HCT116 (cell line): ENCODE results near the gene EP400. TPM values are rescaled to one million over a fixed set of nuclear protein-coding genes. Genes with fewer than 3 reads are reported as not detected.

Source experiments
- ATAC-seq: fragments of 200-7000 bp; cut with Tn5 transposase; 2 replicates; pipeline ENCODE4 v1.9.1; 2020; ENCODE audit warnings: mild to moderate bottlenecking, moderate library complexity
- BruUV-seq: library from RNA; stranded (reverse); fragments of 400-500 nt; replicated peaks from 2 replicates; lab custom pipeline; 2021; lab: Mats Ljungman, UMichigan
- CTCF ChIA-PET: fragments of 300-600 bp; sonication (Branson Sonifier 250); formaldehyde crosslinking; loops from one replicate; lab custom pipeline; 2021; ENCODE audit warnings: antibody characterized with exemption; lab: Charles Lee
- POLR2A ChIA-PET: fragments of 300-600, 350-600 bp; sonication (Branson Sonifier 250); formaldehyde crosslinking; loops from one replicate; lab custom pipeline; 2021; ENCODE audit warnings: antibody characterized with exemption; lab: Charles Lee
- RAD21 ChIA-PET, 2 experiments: fragments of 300-600 bp; sonication (Branson Sonifier 250); formaldehyde crosslinking; loops; one replicate each; lab custom pipeline; 2023; ENCODE audit warnings: low total read pairs in 2 of 2; ENCODE audit not compliant: uncharacterized antibody in 2 of 2, unreplicated experiment in 2 of 2, low non-redundant PET in 1 of 2; lab: Charles Lee
- DNase-seq: peaks from one replicate; pipeline ENCODE4 v3.0.0-alpha.2; 2010; ENCODE audit warnings: low read depth, low spot score
- H2AFZ ChIP-seq: fragments of 200-600 bp; shearing (Covaris generic), sonication (generic); 2 replicates; pipeline ENCODE4 v1.6.1; 2017; ENCODE audit warnings: low read depth, mixed run types, mixed read lengths, antibody characterized with exemption, low read length; ENCODE audit not compliant: poor library complexity, severe bottlenecking
- H3K27ac ChIP-seq: 2 replicates; pipeline ENCODE4 v1.5.1; 2012; ENCODE audit warnings: low read depth, low read length
- H3K27me3 ChIP-seq: fragments of 200-600 bp; sonication (generic); 2 replicates; pipeline ENCODE4 v1.6.1; 2016; ENCODE audit warnings: mixed run types, low read length, mixed read lengths; ENCODE audit not compliant: insufficient read depth
- H3K36me3 ChIP-seq, 2 experiments: fragments of 200-500 bp in 1 of 2; fragments of 200-600 bp in 1 of 2; sonication (Bioruptor generic) in 1 of 2; sonication (generic) in 1 of 2; 2 replicates each; pipeline versions ENCODE4 v1.5.1 to v1.6.1; 2014 to 2016; ENCODE audit warnings: low read length in 2 of 2, inconsistent platforms in 1 of 2, mixed read lengths in 1 of 2, mixed run types in 1 of 2; ENCODE audit not compliant: insufficient read depth in 2 of 2, control insufficient read depth in 1 of 2
- H3K4me1 ChIP-seq, 2 experiments: fragments of 200-600 bp in 1 of 2; sonication (generic) in 1 of 2; 2 replicates each; pipeline versions ENCODE4 v1.5.1 to v1.6.1; 2012 to 2017; ENCODE audit warnings: low read length in 2 of 2, inconsistent platforms in 1 of 2, mild to moderate bottlenecking in 1 of 2, mixed read lengths in 1 of 2, mixed run types in 1 of 2, moderate library complexity in 1 of 2; ENCODE audit not compliant: insufficient read depth in 2 of 2, control insufficient read depth in 1 of 2
- H3K4me2 ChIP-seq: fragments of 200-600 bp; sonication (generic); 2 replicates; pipeline ENCODE4 v1.6.1; 2017; ENCODE audit warnings: mixed run types, low read length, mixed read lengths
- H3K4me3 ChIP-seq, 2 experiments: fragments of 200-600 bp in 1 of 2; sonication (generic) in 1 of 2; replicated peaks in 1 of 2; 2 replicates each; pipeline ENCODE4 v1.5.1; 2011 to 2016; ENCODE audit warnings: low read length in 2 of 2, control low read depth in 1 of 2, low read depth in 1 of 2, mild to moderate bottlenecking in 1 of 2, mixed read lengths in 1 of 2, mixed run types in 1 of 2
- H3K79me2 ChIP-seq: fragments of 200-600 bp; sonication (generic); 2 replicates; pipeline ENCODE4 v1.6.1; 2017; ENCODE audit warnings: mild to moderate bottlenecking, mixed run types, low read length, moderate library complexity, mixed read lengths; ENCODE audit not compliant: insufficient read depth
- H3K9ac ChIP-seq: fragments of 200-600 bp; sonication (generic); 2 replicates; pipeline ENCODE4 v1.6.1; 2016; ENCODE audit warnings: low read length, mixed read lengths
- H3K9me2 ChIP-seq: fragments of 200-600 bp; sonication (generic), shearing (Covaris generic); 2 replicates; pipeline ENCODE4 v1.6.1; 2017; ENCODE audit warnings: mixed run types, mild to moderate bottlenecking, moderate library complexity; ENCODE audit not compliant: insufficient read depth
- H3K9me3 ChIP-seq, 2 experiments: fragments of 200-500 bp in 1 of 2; fragments of 200-600 bp in 1 of 2; sonication (Bioruptor generic) in 1 of 2; sonication (generic) in 1 of 2; 2 replicates each; pipeline ENCODE4 v1.6.1; 2014 to 2017; ENCODE audit warnings: low read length in 2 of 2, mixed read lengths in 2 of 2, inconsistent platforms in 1 of 2, low read depth in 1 of 2, mild to moderate bottlenecking in 1 of 2, mixed run types in 1 of 2, moderate library complexity in 1 of 2; ENCODE audit not compliant: control insufficient read depth in 1 of 2, insufficient read depth in 1 of 2
- H4K20me1 ChIP-seq: fragments of 200-600 bp; sonication (generic), shearing (Covaris generic); 2 replicates; pipeline ENCODE4 v1.6.1; 2017; ENCODE audit warnings: mixed run types, mild to moderate bottlenecking, moderate library complexity; ENCODE audit not compliant: insufficient read depth
- ATF3 ChIP-seq: IDR thresholded peaks from 2 replicates; pipeline ENCODE4 v1.6.1; 2012
- CBX3 ChIP-seq: IDR thresholded peaks from 2 replicates; pipeline ENCODE4 v1.6.1; 2012; ENCODE audit warnings: low read depth
- EGR1 ChIP-seq: IDR thresholded peaks from 2 replicates; pipeline ENCODE4 v1.6.1; 2012; ENCODE audit warnings: low read depth
- EZH2phosphoT487 ChIP-seq: fragments of 200-600 bp; IDR thresholded peaks from 2 replicates; pipeline ENCODE4 v1.6.1; 2018; ENCODE audit warnings: antibody characterized with exemption, borderline replicate concordance
- FOSL1 ChIP-seq: IDR thresholded peaks from 2 replicates; pipeline ENCODE4 v1.6.1; 2012; ENCODE audit warnings: low read depth
- JUND ChIP-seq: IDR thresholded peaks from 2 replicates; pipeline ENCODE4 v1.6.1; 2012
- MAX ChIP-seq: IDR thresholded peaks from 2 replicates; pipeline ENCODE4 v1.6.1; 2012
- POLR2A ChIP-seq: IDR thresholded peaks from 2 replicates; pipeline ENCODE4 v1.7.0; 2011; ENCODE audit warnings: borderline replicate concordance; ENCODE audit not compliant: insufficient read depth, insufficient read length; ENCODE audit errors: extremely low read depth
- POLR2AphosphoS5 ChIP-seq: IDR thresholded peaks from 2 replicates; pipeline ENCODE4 v1.6.1; 2011; ENCODE audit warnings: mild to moderate bottlenecking, low read depth, low read length, moderate library complexity
- SIN3A ChIP-seq: IDR thresholded peaks from 2 replicates; pipeline ENCODE4 v1.6.1; 2012; ENCODE audit warnings: low read depth
- SP1 ChIP-seq: IDR thresholded peaks from 2 replicates; pipeline ENCODE4 v1.6.1; 2012; ENCODE audit warnings: low read depth
- TCF7L2 ChIP-seq: IDR thresholded peaks from 2 replicates; pipeline ENCODE4 v1.7.0; 2011; ENCODE audit warnings: borderline replicate concordance, inconsistent platforms; ENCODE audit not compliant: insufficient read depth, insufficient read length; ENCODE audit errors: extremely low read depth
- ZBTB33 ChIP-seq: IDR thresholded peaks from 2 replicates; pipeline ENCODE4 v1.6.1; 2011; ENCODE audit warnings: mild to moderate bottlenecking, low read length, moderate library complexity; ENCODE audit not compliant: insufficient replicate concordance; ENCODE audit errors: extremely low read depth
- ZNF274 ChIP-seq: fragments of 200-500 bp; sonication (Bioruptor generic); IDR thresholded peaks from 2 replicates; pipeline ENCODE4 v1.6.1; 2014; ENCODE audit warnings: mild to moderate bottlenecking, low read depth, low read length, inconsistent platforms
- intact Hi-C: fragments of 100-400 bp; cut with micrococcal nuclease; formaldehyde crosslinking; loops from 2 replicates; pipeline ENCODE4 v1.10.0; 2022
- total RNA-seq: library from RNA; stranded (reverse); gene quantifications from one replicate; pipeline ENCODE4 v1.2.1, GENCODE V29; 2021; ENCODE audit not compliant: unreplicated experiment

The EP400 gene
- total RNA-seq, 1 experiment from 2014 or later = 54.5 TPM

- CTCF ChIA-PET = no interaction called here
- Histone ChIP-seq H3K9me2 (no peaks in the 10 kb centered on the region), H3K4me3 (no peak overlapping the region), H3K36me3 (peaks cover 18 to 25% of the 10 kb centered on the region in 2 experiments; a peak in 3 of 4 replicates), H3K9me3 (no peaks in the 10 kb centered on the region), H2AFZ (no peak overlapping the region), H3K4me1 (no peaks in the 10 kb centered on the region), H3K4me2 (no peak overlapping the region), H3K9ac (no peak overlapping the region), H3K79me2 (no peaks in the 10 kb centered on the region; the same call in 1 of the 2 replicates), H3K27ac (no peak overlapping the region), H3K27me3 (no peaks in the 10 kb centered on the region), H4K20me1 (no peaks in the 10 kb centered on the region)
- DNase-seq = no peak
- ATAC-seq = no peak
- no peak for TF ChIP-seq ZNF274
- TF ChIP-seq POLR2A = no peak
- no peak for TF ChIP-seq ATF3
- TF ChIP-seq SIN3A = no peak
- TF ChIP-seq FOSL1 = no peak
- TF ChIP-seq EGR1 = no peak
- no peak for TF ChIP-seq POLR2AphosphoS5
- no peak for TF ChIP-seq ZBTB33
- no peak for TF ChIP-seq JUND
- no peak for TF ChIP-seq CBX3
- TF ChIP-seq MAX = no peak
- no peak for TF ChIP-seq SP1
- TF ChIP-seq TCF7L2 = no peak
- no peak for TF ChIP-seq EZH2phosphoT487
- RAD21 ChIA-PET = no interaction called here
- intact Hi-C loops = no loop called here
- POLR2A ChIA-PET = no interaction called here
- no TSS peak for BruUV-seq
Measured at GRCh38 chr12:132068250-132068649, 118.5 kb downstream of the EP400 start.
